ENCODE results near the gene CDHR3.

GRCh38 chr7:106021151-106022067 is 58.3 kb downstream of the CDHR3 start:
- TF ChIP-seq POLR2A (IDR thresholded peaks at IDR 0.05): no peak
- TF ChIP-seq POLR2AphosphoS5 (IDR thresholded peaks at IDR 0.05): no peak

All from prostate gland (tissue), 1 donor.